Fibroblast of skin of back (primary cell): ENCODE data around the gene EXOSC1.
A peak's percentile ranks its signal among the peaks of the same experiment; 100 is the strongest.
"Not testable (repeated sequence)": the region's sequence is repeated elsewhere in the genome, so short reads cannot be mapped to it uniquely, and the experiment has no call there.

Experiments used
- DNase-seq: peaks from one replicate; pipeline ENCODE4 v3.0.0-alpha.2; 2013

EXOSC1 gene

DNA sequence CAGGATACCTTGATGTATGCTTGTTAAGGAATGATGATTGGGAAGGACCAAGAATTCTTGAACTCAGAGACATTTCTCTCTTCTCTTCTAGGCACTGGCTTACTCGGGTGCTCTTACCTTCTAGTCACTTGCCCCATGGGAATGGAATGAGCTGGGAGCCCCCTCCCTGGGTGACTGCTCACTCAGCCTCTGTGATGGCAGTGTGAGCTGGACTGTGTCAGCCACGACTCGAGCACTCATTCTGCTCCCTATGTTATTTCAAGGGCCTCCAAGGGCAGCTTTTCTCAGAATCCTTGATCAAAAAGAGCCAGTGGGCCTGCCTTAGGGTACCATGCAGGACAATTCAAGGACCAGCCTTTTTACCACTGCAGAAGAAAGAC, 10.9 kb upstream of the EXOSC1 start:
- DNase-seq: no peak

DNA sequence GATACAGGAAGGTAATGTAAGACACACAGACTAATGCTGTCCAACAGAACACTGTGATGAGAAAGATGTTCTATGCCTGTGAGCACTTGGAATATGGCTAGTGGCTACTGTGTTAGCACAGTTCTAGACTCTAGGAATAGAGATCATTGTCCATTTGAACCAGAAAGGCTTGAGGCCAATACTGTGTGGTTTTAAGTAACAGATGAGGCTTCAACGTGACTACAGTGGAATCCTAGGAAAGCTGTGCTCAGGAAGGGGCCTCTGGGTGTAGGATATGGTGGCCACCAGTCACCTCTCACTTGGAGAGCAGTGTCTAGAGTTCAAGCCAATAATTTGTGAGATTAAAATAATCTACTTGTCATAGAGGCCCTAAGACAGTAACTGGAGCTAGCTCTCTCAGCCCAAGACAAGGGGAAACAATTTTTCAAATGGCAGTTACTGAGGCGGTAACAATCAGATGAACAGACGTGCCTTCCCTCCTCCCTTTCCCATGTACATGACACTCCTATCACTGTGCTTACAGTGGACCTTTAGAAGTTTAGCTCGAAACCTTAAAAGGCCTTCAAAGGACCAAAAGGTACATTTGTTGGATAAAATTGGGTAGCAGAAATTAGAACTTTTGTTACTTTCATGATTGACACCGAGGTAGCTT, 10.4 kb upstream of the EXOSC1 start:
- no peak for DNase-seq

DNA sequence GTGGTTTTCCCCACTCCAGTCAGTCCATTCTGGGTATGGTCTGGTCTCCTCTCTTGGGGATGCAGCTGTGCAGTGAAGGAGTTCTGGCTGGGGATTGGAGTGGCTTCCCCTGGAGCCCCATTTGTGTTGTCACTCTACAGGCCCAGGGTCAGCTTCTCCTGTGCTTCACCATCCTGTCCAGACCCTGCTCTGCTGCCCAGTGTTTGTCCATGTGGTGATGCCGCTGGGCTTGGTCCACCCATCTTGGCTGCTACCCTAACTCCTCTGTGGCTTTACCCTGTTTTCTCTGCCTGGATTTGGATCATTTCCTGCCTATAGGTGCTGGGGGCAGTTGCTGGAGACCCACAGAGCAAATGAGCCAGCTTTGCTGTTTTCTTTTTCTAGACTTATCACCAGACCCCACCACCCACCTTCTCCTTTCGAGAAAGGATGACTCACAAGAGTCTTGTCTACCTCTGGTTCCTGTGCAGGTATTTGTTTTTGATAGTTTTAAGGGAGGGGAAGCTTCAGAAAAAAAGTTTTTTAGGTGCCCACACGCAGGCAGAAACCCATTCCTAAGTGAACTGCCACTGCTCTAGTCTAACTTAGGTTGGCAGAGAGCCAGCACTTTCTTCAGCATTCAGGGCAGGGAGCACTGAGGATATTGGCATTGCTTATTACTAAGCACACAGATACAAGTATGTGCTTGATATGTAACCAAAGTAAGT, 8.7 kb upstream of the EXOSC1 start:
- DNase-seq: no peak

DNA sequence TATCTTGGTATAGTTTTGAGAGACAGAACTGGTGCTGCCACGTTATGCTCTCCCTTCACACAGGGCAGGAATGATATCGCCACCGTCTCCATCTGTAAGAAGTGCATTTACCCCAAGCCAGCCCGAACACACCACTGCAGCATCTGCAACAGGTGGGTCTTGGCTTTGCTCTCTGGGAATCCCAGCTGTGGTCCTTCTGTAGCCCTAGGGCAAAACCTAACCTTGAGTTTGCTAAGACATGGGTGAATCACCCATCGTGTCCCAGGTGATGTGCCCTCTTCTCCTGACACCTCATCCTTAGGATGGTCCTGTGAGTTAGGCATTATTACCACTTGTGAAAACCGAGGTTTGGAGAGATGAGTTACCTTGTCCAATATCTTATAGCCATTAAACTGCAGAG, 6.5 kb upstream of the EXOSC1 start:
- no peak for DNase-seq

DNA sequence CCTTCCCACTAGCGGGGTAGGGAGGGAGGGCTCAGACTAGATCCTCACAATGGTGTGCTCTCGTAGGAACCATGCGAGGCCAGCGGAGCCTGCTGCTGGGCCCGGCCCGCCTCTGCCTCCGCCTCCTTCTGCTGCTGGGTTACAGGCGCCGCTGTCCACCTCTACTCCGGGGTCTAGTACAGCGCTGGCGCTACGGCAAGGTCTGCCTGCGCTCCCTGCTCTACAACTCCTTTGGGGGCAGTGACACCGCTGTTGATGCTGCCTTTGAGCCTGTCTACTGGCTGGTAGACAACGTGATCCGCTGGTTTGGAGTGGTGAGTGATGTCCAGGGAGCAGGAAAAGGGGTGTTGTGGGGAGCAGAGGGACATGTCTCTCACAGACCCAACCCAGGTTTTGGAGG, 5.8 kb upstream of the EXOSC1 start:
- DNase-seq: no peak

DNA sequence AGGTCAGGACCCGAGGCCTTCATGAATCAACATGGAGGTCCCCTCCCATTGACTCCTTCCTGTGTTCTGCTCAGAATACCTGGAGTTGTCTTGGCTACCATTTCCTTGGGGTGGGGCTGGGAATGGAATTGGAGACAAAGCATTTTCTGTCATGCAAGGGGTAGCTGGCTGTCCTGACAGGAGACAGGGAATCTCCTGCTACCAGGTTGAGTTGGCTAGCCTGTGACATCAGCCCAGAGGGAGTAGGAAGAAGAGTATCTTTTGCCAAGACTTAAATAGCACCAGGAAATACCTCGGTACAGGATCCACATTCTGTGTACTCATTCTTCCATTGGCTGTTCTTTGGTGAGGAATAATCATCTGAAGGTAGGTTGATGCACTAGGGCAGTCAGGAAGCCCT, 5.0 kb upstream of the EXOSC1 start:
- DNase-seq: no peak

DNA sequence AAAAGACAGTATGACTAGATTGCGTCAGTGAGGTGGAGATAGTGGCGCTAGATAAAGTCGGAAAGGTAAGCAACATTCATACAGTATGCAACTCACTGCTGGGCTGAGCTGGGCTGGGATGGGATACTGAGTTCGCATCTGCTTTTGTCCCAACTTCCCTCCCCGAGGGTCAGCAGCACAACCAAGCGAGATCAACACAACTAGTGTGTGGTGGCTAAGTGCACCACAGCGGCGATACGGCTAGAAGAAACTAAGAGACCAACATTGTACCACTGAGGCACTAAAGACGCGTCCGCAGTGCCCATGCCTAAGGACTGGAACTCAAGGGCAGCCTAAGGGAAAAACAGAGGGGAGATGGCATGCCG, 467 bp downstream of the EXOSC1 start:
- DNase-seq: no peak

DNA sequence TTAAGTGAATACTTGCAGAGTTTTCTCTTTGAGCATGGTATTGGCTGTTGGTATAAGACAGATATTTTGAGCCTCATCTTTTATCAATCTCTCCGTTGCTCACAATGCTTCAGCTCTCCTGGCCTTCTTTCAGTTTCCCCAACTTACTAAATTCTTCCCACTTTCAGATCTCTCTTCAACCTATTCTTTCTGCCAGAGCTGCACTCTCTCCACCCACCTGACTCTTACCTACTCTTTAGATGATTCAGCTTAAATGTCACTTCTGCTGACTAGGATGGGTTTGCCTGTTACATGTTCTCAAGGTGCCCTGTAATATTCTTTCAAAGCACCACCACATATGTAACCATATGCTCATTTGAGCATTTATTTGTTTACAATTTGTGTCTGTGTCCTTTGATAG, 1.6 kb downstream of the EXOSC1 start:
- DNase-seq: no peak

DNA sequence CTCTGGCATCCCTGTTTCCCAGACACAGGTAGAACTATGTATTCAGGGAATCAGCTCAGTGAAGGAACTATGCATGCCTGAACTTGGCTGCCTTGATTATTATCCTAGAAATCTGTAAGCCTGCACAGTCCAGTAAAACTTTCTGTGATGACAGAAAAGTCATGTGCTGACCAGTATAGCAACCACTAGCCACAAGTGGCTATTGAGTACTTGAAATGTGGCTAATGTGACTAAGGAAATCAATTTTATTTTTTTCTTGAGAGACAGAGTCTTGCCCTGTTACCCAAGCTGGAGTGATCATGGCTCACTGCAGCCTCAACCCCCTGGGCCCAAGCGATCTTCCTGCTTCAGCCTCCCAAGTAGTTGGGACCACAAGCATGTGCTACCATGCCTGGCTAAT, 3.5 kb downstream of the EXOSC1 start:
- DNase-seq: no peak

DNA sequence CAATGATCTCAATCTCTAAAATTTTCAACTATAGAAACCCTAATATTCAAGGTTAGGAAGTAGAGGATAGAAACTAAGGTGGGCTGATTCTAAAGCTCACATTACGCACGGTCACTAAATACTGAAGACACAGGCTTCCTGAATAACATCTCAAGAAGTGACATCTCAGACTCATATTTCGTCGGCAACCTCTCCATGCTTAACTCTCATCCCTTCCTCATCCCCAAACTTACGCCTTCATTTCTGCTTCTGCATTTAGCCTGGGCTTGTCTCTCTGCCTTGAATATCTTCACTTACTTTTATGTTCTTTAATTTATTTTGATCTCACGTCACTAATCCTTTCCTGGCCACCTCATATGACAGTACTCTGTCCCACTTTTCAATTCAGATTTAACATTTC, 10.6 kb downstream of the EXOSC1 start:
- DNase-seq: no peak

DNA sequence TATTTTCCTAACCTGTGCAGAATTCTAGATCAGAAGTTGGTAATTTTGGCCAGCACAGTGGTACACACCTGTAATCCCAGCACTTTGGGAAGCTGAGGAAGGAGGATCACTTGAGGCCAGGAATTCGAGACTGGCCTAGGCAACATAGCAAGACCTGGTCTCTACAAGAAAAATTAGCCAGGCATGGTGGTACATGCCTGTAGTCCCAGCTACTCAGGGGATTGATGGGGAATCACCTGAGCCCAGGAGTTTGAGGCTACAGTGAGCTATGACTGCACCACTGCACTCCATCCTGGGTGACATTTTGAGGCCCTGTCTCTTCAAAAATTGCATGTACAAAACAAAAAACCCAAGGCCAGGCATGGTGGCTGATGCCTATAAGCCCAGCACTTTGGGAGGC, 11.2 kb downstream of the EXOSC1 start:
- no peak for DNase-seq

DNA sequence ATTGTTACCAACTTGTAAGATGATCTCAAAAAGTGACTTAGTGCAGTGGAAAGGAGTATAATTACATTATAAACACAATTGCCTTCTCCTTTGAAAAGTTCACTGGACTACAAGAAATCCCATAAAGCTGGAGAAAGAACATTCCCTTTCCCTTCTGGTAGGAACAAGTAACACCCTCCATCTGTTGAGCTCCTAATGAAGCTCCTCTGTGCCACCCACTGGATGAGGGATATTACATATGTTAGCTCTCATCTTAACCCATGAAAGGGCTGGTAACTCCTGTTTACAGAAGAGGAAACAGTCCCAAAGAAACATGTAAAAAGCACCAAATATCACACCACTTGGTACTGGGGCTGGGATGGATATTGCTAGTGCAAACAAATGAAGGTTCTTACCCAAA, 11.8 kb downstream of the EXOSC1 start:
- no peak for DNase-seq

DNA sequence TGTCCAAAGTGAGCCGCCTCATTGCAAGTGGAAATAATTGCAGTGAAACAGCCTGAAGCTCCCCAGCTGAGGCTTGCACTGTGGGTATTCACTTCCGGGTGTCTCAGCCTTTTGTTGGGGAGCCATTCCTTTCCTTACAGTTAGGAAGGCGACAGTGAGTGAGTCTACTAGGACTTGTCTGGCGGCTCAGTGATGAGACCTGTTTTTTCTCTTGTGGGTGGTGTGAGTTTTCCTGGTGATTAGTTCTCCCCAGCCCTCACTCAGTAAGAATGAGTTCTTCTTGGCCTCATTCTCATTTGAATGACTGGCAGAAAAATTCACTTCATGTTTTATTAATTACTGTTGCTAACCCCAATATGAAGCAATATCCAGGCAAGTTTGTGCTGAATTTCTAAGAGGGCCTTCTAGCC, 17.2 kb downstream of the EXOSC1 start:
- peak; percentile 38 for DNase-seq

DNA sequence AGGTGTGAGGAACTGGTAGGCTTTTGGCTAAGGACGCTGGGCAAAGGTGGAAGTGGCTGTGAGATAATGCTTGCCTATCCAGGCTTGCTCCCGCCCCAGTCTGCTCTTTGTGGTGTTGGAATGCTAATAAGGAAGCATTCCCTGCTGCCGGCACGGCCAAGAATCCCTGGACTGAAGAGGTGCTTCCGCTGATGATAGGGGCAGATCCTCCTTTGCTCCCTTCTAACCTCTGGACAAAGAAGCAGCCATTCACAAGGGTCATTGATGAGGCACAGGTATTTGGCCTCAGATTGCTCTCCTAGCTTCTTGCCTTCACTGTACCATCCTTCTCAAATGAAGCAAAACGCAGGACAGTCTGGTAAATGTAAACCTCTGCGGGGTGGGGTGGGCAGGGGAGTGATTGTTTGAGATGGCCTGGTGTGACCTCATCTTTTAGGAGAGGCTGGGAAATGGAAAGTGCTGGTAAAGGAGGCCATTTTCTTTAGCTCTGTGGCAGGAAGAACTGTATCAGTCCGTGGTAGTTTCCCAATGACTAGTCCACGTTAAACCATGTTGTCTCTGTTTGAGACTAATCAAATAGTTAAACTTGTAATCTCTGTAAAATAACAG, 18.1 kb downstream of the EXOSC1 start:
- DNase-seq: peak; percentile 62

DNA sequence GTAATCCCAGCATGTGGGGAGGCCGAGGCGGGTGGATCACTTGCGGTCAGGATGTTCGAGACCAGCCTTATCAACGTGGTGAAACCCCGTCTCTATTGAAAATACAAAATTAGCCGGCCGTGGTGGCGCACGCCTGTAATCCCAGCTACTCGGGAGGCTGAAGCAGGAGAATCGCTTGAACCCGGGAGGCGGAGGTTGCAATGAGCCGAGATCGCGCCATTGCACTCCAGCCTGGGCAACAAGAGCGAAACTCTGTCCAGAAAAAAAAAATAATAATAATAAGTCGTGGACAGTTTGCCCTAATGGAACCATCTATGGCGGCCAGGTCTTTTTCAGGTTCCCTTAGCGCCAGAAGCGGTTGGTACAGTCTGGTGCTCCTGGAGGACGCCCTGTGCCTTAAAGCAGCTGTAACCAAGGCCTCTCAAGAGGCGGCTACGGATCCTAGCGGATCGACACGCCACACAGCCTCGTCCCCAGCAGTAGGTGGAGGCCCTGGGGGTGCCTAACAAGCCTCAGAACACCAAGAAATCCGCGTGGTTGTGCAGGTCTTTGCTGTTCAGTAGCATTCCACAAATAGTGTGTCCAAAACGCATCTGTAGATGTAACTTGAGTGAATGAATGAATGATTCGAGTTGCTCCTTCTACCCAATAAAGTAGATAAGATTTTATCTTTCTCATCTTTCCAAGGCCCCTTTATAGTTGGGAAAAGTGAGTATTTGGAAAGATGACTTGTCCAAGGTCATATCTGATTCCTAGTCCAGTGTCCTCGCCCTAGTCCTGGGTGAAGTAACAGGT, 18.8 kb downstream of the EXOSC1 start:
- DNase-seq: no peak

DNA sequence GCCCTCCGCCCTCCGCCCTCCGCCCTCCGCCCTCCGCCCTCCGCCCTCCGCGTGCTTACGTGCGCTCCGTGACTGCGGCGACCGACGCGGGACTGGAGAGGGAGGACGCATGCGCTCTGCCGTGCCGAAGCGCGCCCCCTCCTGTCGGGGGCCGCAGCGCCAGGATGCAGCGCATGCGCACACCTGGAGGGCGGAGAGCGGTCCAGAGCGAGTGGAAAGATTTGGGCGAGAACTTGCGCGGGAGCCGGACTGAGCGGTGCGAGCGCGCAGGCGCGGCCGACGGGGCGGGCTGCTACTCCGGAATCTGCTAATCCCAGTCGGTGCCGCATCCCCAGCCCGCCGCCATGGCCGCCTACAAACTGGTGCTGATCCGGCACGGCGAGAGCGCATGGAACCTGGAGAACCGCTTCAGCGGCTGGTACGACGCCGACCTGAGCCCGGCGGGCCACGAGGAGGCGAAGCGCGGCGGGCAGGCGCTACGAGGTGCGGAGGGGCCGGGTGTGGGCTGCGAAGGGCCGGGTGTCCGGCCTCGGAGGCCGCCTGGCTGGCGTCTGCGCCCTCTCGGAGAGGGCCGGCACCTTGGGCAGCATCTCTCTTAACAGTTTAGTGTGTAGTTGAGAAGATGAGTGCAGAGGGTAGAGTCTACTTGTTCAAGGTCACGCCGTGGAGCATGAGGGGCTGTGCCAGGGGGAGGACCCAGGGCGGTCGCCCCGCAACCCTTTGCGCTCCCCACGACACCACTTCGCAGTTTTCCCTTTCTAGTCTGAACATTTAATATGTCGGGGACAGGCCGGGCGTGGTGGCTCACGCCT, 19.6 kb downstream of the EXOSC1 start, which contains the start of gene PGAM1:
PGAM1 (plus strand) TSS at position 228 of the 812 bp plus-strand sequence; CDS start at position 345, 117 bp downstream.
- peak; percentile 95 for DNase-seq

DNA sequence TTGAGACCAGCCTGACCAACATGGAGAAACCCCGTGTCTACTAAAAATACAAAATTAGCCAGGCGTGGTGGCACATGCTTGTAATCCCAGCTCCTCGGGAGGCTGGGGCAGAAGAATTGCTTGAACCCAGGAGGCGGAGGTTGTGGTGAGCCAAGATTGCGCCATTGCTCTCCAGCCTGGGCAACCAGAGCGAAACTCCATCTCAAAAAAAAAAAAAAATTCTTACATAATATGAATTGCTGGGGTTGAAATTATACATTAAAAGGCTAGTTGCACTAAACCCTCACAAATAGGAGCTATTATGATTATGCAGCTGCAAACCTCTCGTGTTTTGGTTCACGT, 22.1 kb downstream of the EXOSC1 start:
- not testable (repeated sequence) for DNase-seq

DNA sequence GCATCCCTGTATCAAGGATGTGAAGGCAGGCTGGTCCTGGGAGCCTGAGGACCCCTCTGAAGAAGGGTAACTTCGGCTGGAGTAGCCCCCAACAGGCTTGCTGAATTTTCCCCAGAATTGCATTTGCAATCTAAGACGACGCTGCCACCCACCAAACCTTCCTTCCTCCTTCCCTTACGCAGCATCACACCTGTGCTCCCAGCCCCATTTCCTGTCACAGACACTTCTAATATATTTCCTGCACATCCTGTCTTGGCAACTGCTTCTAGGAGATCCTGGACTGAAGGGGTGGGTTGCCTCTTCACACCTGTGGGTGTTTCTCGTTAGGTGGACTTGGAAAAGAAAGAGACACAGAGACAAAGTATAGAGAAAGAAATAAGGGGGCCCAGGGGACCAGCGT, 29.2 kb downstream of the EXOSC1 start:
- no peak for DNase-seq

DNA sequence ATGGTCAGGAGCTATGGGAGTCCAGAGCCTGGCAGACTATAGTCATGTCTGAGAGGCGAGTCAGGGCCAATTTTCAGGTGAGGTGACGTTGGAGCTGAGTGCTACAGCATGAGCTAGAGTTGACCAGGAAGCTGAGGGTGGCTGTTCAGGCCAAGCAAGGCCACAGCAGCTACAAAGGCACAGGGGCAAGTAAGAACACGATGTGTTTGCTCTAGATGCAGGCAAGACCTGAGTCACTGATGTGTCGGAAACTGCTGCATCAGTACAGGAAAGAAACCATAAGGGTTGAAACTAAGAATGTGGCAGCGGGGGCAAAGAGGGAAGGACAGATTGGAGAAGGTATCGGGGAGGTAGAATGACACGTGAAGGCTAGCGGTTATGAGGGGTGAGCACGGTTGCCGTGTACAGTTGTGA, 32.9 kb downstream of the EXOSC1 start:
- no peak for DNase-seq

DNA sequence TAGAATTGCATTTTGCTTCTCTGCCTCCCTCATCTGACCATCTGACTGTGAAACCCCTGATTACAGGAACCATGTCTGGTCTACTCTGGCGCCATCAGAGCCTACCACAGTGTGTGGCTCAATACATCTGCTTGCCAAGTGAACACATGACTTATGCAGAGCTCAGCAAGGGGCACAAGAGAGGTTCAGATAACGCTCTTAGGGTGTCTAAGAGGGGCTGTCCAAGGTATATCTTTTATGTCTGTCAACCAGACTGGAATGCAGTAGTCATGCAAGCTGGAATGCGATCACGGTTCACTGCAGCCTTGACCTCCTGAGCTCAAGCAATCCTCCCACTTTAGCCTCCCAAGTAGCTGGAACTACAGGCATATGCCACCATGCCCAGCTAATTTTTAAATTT, 34.4 kb downstream of the EXOSC1 start:
- DNase-seq: no peak

DNA sequence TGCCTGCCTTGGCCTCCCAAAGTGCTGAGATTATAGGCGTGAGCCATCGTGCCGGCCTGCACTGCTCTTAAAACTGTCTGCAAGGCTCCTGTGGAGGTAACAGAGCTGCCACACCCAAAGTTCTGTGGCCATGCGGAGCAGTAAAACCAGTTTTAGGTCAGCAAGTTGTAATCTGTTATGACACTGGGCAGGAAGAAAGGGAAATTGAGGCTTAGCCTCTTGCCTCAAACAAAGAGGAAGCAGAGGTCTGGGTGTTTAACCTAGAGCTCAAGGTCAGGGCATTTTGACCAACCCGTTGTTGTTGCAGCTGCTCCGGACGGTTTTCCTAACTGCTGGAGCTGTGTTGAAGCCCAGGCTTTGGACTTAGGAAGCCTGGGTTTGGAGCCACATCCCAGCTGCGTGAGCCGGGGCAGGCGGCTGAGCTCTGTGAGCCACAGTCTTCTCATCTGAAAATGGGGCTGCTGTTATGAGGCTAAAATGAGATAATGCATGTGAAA, 37.3 kb downstream of the EXOSC1 start:
- DNase-seq: no peak

DNA sequence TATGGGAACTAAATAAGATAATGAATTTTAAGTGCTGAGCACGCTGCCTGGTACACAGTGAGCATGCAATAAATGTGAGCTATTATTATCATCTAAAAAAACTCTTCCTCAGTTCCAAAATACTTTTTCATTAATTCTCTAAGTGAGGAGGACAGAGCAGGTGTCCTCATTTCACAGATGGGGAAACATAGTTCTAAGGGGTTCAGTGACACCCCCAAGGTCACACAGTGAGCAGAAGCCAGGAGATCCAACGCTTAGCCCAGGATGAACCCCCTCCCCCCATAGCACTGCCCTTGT, 37.9 kb downstream of the EXOSC1 start:
- DNase-seq: no peak
